ENCODE measurements around the gene RXYLT1. TPM values are rescaled to one million over a fixed set of nuclear protein-coding genes. Genes with fewer than 3 reads are reported as not detected.

Gene RXYLT1
- polyA plus RNA-seq, 4 donors: 3.4 to 20.9 (median 9.3) TPM

Other genes starting within 250 kb of the RXYLT1 start
- 1 to 10 TPM in 2 of 4 donors, not detected in 2; 1.1 to 8.0 TPM for gene DPY19L2, start 111.4 kb upstream of the RXYLT1 start, polyA plus RNA-seq
- 1 to 10 TPM; 2.2 to 8.5 (median 4.0) TPM for gene SRGAP1, start 64.8 kb downstream of the RXYLT1 start, polyA plus RNA-seq